ENCODE results near the gene C17orf100. TPM values are rescaled to one million over a fixed set of nuclear protein-coding genes. Genes with fewer than 3 reads are reported as not detected.
A peak's percentile ranks its signal among the peaks of the same experiment; 100 is the strongest.
"Not testable (repeated sequence)": the region's sequence is repeated elsewhere in the genome, so short reads cannot be mapped to it uniquely, and the experiment has no call there.

Gene C17orf100
- total RNA-seq, 1 donor from 2014 or later = 1.8 TPM

GRCh38 chr17:6641247-6641863, 10.2 kb upstream of the C17orf100 start:
- no peak for DNase-seq (ENCODE audit: low spot score)

GRCh38 chr17:6642592-6642991, 9.0 kb upstream of the C17orf100 start:
- DNase-seq (ENCODE audit: low spot score) = no peak

- DNase-seq (ENCODE audit: low spot score) = no peak
Measured at GRCh38 chr17:6643451-6644125, 8.0 kb upstream of the C17orf100 start.

- no peak for DNase-seq (ENCODE audit: low spot score)
Measured at GRCh38 chr17:6648181-6648580, 3.4 kb upstream of the C17orf100 start.

GRCh38 chr17:6651919-6652452, 424 bp downstream of the C17orf100 start:
- peak; percentile 62 for DNase-seq (ENCODE audit: low spot score)

GRCh38 chr17:6654841-6655731, 3.5 kb downstream of the C17orf100 start:
- peak; percentile 70 for DNase-seq (ENCODE audit: low spot score)

GRCh38 chr17:6655732-6656361, 4.3 kb downstream of the C17orf100 start:
- peak; percentile 41 for DNase-seq (ENCODE audit: low spot score)

- DNase-seq (ENCODE audit: low spot score) = peak; percentile 44
Measured at GRCh38 chr17:6656797-6657632, 5.5 kb downstream of the C17orf100 start.

GRCh38 chr17:6657633-6658287, 6.2 kb downstream of the C17orf100 start:
- DNase-seq (ENCODE audit: low spot score) = peak; percentile 29

GRCh38 chr17:6658411-6658810, 6.8 kb downstream of the C17orf100 start:
- peak; percentile 29 for DNase-seq (ENCODE audit: low spot score)

GRCh38 chr17:6660101-6660500, 8.5 kb downstream of the C17orf100 start:
- DNase-seq (ENCODE audit: low spot score) = no peak

GRCh38 chr17:6660805-6661463, 9.4 kb downstream of the C17orf100 start:
- no peak for DNase-seq (ENCODE audit: low spot score)

- no peak for DNase-seq (ENCODE audit: low spot score)
Measured at GRCh38 chr17:6661464-6661848, 9.9 kb downstream of the C17orf100 start.

- DNase-seq (ENCODE audit: low spot score) = not testable (repeated sequence)
Measured at GRCh38 chr17:6663200-6663599, 11.6 kb downstream of the C17orf100 start.

- DNase-seq (ENCODE audit: low spot score) = peak; percentile 79
Measured at GRCh38 chr17:6666077-6666521, 14.5 kb downstream of the C17orf100 start.

GRCh38 chr17:6666557-6666956, 15.0 kb downstream of the C17orf100 start:
- no peak for DNase-seq (ENCODE audit: low spot score)

- no peak for DNase-seq (ENCODE audit: low spot score)
Measured at GRCh38 chr17:6667516-6667915, 16.0 kb downstream of the C17orf100 start.

- no peak for DNase-seq (ENCODE audit: low spot score)
Measured at GRCh38 chr17:6668219-6668618, 16.7 kb downstream of the C17orf100 start.

GRCh38 chr17:6668727-6669425, 17.3 kb downstream of the C17orf100 start:
- no peak for DNase-seq (ENCODE audit: low spot score)
